NCI-H2171 treated with DMSO at 0.1 percent for 48 hours (cell line): ENCODE measurements around the gene ALDH2.
A peak's percentile ranks its signal among the peaks of the same experiment; 100 is the strongest.
"Not testable (repeated sequence)": the region's sequence is repeated elsewhere in the genome, so short reads cannot be mapped to it uniquely, and the experiment has no call there.

Experiments used
- DNase-seq: peaks from one replicate; lab custom pipeline; 2025; lab: John Stamatoyannopoulos, UW

The ALDH2 gene

GRCh38 chr12:111826316-111826715, 59.6 kb downstream of the ALDH2 start:
- no peak for DNase-seq

DNA sequence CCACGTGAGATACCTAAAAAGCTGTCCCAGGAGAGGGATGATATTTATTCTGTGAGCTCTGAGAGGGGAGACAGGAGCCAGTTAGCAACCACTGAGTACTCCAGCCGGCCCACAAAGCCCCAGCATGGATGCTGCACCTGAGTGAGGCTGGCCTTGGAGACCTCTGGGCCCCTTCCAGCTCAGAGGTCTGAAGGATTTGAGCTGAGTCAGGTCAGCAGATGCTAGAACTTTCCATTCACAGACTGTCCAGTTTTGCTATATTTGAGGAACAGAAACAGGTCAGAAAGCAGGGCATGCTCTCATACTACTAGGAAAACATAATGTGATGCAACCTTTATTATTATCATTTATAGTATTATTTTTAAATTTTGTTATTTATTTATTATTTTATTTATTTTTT, 60.3 kb downstream of the ALDH2 start:
- no peak for DNase-seq

- no peak for DNase-seq
These were observed 61.2 kb downstream of the ALDH2 start for GRCh38 chr12:111827907-111828306.

GRCh38 chr12:111828338-111828979, 61.7 kb downstream of the ALDH2 start:
- DNase-seq = no peak

GRCh38 chr12:111829635-111830034, 62.9 kb downstream of the ALDH2 start:
- DNase-seq = not testable (repeated sequence)

GRCh38 chr12:111834740-111835386, 68.1 kb downstream of the ALDH2 start:
- peak; percentile 67 for DNase-seq

DNA sequence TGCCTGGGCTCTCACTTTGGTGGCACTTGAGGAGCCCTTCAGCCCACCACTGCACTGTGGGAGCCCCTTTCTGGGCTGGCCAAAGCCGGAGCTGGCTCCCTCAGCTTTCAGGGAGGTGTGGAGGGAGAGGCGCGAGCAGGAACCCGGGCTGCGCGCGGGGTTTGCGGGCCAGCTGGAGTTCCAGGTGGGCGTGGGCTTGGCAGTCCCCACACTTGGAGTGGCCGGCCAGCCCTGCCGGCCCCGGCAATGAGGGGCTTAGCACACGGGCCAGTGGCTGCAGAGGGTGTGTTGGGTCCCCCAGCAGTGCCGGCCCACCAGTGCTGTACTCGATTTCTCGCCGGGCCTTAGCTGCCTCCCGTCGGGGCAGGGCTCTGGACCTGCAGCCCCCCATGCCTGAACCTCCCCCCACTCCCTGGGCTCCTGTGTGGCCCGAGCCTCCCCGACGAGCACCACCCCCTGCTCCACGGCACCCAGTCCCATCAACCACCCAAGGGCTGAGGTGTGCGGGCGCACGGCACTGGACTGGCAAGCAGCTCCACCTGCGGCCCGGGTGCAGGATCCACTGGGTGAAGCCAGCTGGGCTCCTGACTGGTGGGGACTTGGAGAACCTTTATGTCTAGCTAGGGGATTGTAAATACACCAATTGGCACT, 68.9 kb downstream of the ALDH2 start:
- not testable (repeated sequence) for DNase-seq

DNA sequence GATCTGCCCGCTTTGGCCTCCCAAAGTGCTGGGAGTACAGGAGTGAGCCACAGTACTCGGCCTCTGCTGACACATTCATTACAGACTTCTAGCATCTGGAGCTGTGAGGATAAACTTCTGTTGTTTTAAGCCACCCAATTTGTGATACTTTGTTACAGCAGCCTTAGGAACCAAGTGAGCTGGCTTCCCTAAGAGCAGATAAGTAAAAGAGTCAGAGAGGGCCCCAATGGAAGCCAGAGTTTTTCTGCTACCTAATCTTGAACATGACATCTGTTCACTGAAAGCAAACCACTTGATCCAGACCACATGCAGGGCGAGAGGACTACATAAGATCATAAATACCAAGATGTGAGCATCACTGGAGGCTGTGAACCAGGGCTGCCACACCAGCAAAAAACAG, 71.6 kb downstream of the ALDH2 start:
- DNase-seq = peak; percentile 65

DNA sequence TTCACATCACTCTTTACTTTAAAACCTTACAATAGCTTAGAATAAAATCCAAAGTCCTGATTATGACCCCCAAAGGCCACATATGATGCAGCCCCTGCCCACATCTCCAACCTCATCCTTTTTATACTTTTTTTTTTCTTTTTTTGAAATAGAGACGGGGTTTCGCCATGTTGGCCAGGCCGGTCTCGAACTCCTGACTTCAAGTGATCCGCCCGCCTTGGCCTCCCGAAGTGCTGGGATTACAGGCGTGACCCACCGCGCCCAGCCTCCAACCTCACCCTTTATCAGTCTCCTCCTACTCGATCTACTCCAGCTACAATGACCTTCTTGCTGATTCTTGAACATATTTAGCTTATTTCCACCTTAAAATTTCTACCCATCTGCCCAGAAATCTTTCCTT, 74.1 kb downstream of the ALDH2 start:
- no peak for DNase-seq

DNA sequence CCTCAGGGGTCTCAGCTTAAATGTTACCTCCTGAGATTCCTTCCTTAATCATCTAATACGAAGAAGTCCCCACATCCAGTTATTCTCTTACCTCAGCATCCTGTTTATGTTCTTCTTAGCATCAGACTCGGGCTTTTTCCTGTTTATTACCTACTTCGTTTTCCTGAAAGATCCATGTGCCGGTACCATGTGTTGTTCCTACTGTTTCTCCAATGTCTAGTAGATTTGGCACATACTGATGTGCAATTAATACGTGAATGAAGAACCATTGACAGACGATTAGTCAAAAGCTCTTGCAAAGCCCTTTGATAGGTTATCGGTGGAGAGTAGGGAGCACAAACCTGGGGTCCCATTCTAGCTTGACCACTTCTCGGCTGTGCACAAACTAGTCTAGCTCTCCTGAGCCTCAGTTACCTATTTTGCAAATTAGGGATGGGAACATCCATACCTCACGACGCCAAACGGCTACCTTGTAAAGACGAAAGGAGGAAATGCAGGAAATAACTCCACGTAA, 74.6 kb downstream of the ALDH2 start:
- no peak for DNase-seq

GRCh38 chr12:111841750-111842555, 75.2 kb downstream of the ALDH2 start, which contains the start of gene MAPKAPK5:
TSS of gene MAPKAPK5 (plus strand) at chr12:111842228. CDS start at chr12:111842734, 506 bp downstream.
- DNase-seq = peak; percentile 91

DNA sequence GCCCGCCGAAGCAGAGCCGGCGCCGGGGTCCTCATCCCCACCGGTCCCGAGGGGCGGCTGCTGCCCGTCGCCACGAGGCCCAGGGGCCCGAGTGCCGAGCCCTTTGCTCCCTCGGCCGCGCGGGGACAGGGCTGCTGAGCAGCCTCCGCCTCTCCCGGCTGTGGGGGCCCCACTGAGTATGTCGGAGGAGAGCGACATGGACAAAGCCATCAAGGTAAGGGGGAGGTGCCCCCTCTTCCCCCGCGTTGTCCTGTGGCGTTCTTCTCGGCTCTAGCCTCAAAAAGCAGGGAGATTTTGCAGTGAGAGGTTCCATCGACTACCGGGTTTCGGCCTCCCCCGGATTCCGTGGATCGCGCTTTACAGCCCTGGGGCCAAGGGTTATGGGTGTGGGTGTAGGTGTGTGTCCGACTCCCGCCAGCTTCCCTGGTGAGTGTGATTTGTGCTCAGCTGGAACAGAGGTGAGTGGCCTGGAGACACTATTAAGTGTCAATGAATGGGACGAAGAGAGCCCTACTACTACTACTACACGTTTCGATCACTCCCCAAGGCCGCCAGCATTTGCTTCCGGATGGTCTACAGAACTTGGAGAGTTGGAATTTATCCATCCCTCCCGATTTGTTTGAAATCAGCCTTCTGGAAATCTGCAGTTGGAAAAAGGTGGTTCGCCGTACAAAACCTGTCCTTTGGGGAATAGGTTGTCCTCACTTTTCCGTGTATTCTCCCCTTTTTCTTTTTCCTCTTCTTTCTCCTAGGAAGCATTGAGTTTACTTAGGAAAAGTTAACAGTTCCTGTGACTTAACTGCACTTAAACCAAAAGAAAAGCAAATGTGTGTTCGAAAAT, 76.0 kb downstream of the ALDH2 start:
- DNase-seq = no peak

- peak; percentile 86 for DNase-seq
These were observed 79.3 kb downstream of the ALDH2 start for GRCh38 chr12:111846016-111846415.

DNA sequence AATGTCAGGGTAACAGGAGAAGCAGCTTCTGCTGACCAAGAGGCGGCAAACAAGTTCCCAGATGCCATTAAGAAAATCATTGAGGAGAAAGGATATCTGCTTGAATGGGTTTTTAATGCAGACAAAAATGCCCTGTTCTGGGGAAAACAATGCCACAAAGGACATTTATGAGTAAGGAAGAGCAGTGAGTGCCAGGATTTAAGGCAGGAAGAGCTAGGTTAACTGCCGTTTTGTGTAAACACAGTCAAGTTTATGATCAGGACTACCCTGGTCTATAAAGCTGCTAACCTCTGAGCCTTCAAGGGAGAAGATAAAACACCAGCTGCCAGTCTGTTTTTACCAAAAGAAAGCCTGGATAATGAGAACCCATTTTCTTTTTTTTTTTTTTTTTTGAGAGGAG, 83.8 kb downstream of the ALDH2 start:
- no peak for DNase-seq

GRCh38 chr12:111858186-111858585, 91.5 kb downstream of the ALDH2 start:
- DNase-seq = no peak

- DNase-seq = no peak
These were observed 92.0 kb downstream of the ALDH2 start for GRCh38 chr12:111858778-111859177.

GRCh38 chr12:111864913-111865312, 98.2 kb downstream of the ALDH2 start:
- DNase-seq = no peak
